IMR-90 (cell line): Measurements from ENCODE around the gene NISCH. TPM values are rescaled to one million over a fixed set of nuclear protein-coding genes. Genes with fewer than 3 reads are reported as not detected.

Experiments
- ATAC-seq: fragments of 200-7000 bp; cut with Tn5 transposase; 2 replicates; pipeline ENCODE4 v1.9.1; 2020; ENCODE audit warnings: low read depth, mild to moderate bottlenecking, moderate library complexity
- BruUV-seq: library from RNA; stranded (reverse); fragments of 400-500 nt; replicated peaks from 2 replicates; lab custom pipeline; 2021; lab: Mats Ljungman, UMichigan
- CTCF ChIA-PET: fragments of 300-600 bp; formaldehyde crosslinking; extraction: SDS; loops from one replicate; lab custom pipeline; 2021; ENCODE audit warnings: antibody characterized with exemption; lab: Yijun Ruan, JAX
- POLR2A ChIA-PET: fragments of 300-600 bp; sonication (Branson Sonifier 250); formaldehyde crosslinking; loops from one replicate; lab custom pipeline; 2022; ENCODE audit warnings: antibody characterized with exemption; ENCODE audit not compliant: unreplicated experiment; lab: Charles Lee
- DNase-seq: peaks from one replicate; pipeline ENCODE4 v3.0.0; 2013
- H2AFZ ChIP-seq: replicated peaks from 2 replicates; pipeline ENCODE3; 2013; ENCODE audit warnings: low read length, mild to moderate bottlenecking; ENCODE audit not compliant: poor library complexity
- H2AK5ac ChIP-seq: 2 replicates; pipeline ENCODE4 v1.6.1; 2013; ENCODE audit warnings: low read depth, low read length, inconsistent platforms
- H2AK9ac ChIP-seq: replicated peaks from 2 replicates; pipeline ENCODE3; 2013; ENCODE audit warnings: mild to moderate bottlenecking, low read depth, low read length, moderate library complexity; ENCODE audit not compliant: poor library complexity
- H2BK120ac ChIP-seq: 2 replicates; pipeline ENCODE4 v1.6.1; 2013; ENCODE audit warnings: low read depth, low read length, inconsistent platforms
- H2BK15ac ChIP-seq: 3 replicates; pipeline ENCODE4 v1.6.1; 2013; ENCODE audit warnings: low read depth, low read length, inconsistent platforms
- H2BK20ac ChIP-seq: 2 replicates; pipeline ENCODE4 v1.6.1; 2013; ENCODE audit warnings: low read depth, mild to moderate bottlenecking, inconsistent platforms, low read length, moderate library complexity
- H2BK5ac ChIP-seq: 2 replicates; pipeline ENCODE4 v1.6.1; 2013; ENCODE audit warnings: mild to moderate bottlenecking, low read depth, low read length, inconsistent platforms; ENCODE audit not compliant: poor library complexity, severe bottlenecking
- H3K14ac ChIP-seq: replicated peaks from 2 replicates; pipeline ENCODE4 v1.6.1; 2013; ENCODE audit warnings: low read depth, low read length, inconsistent platforms
- H3K18ac ChIP-seq: 2 replicates; pipeline ENCODE4 v1.6.1; 2013; ENCODE audit warnings: low read depth, low read length, control low read depth
- H3K23ac ChIP-seq: 2 replicates; pipeline ENCODE4 v1.6.1; 2013; ENCODE audit warnings: low read depth, low read length, inconsistent platforms
- H3K27ac ChIP-seq: 2 replicates; pipeline ENCODE4 v1.5.1; 2013; ENCODE audit warnings: mild to moderate bottlenecking, control low read depth, low read length; ENCODE audit not compliant: insufficient read depth
- H3K27me3 ChIP-seq: 2 replicates; pipeline ENCODE4 v1.6.1; 2013; ENCODE audit warnings: low read length; ENCODE audit not compliant: control insufficient read depth, insufficient read depth
- H3K36me3 ChIP-seq: 2 replicates; pipeline ENCODE4 v1.6.1; 2013; ENCODE audit warnings: low read length, mixed read lengths; ENCODE audit not compliant: control insufficient read depth, insufficient read depth
- H3K4ac ChIP-seq: 2 replicates; pipeline ENCODE4 v1.6.1; 2013; ENCODE audit warnings: low read depth, low read length, inconsistent platforms
- H3K4me1 ChIP-seq: 2 replicates; pipeline ENCODE4 v1.6.1; 2013; ENCODE audit warnings: low read length, mixed read lengths; ENCODE audit not compliant: control insufficient read depth, insufficient read depth
- H3K4me2 ChIP-seq: 2 replicates; pipeline ENCODE4 v1.6.1; 2013; ENCODE audit warnings: low read depth, mild to moderate bottlenecking, control low read depth, low read length, moderate library complexity
- H3K4me3 ChIP-seq: 2 replicates; pipeline ENCODE4 v1.5.1; 2013; ENCODE audit warnings: low read depth, mild to moderate bottlenecking, control low read depth, low read length, moderate library complexity; ENCODE audit not compliant: insufficient read depth
- H3K56ac ChIP-seq: 2 replicates; pipeline ENCODE4 v1.6.1; 2013; ENCODE audit warnings: low read length, inconsistent platforms; ENCODE audit not compliant: insufficient read depth; ENCODE audit errors: extremely low read depth
- H3K79me1 ChIP-seq, 2 experiments: 2 replicates each; pipeline ENCODE4 v1.6.1; 2013; ENCODE audit warnings: low read length in 2 of 2, inconsistent platforms in 1 of 2, low read depth in 1 of 2
- H3K9ac ChIP-seq: 2 replicates; pipeline ENCODE4 v1.6.1; 2013; ENCODE audit warnings: low read depth, low read length, control low read depth
- H3K9me1 ChIP-seq: 2 replicates; pipeline ENCODE4 v1.6.1; 2013; ENCODE audit warnings: low read length, inconsistent platforms; ENCODE audit not compliant: insufficient read depth
- H3K9me3 ChIP-seq: 2 replicates; pipeline ENCODE4 v1.6.1; 2013; ENCODE audit warnings: low read length; ENCODE audit not compliant: control insufficient read depth, insufficient read depth
- H4K20me1 ChIP-seq: 2 replicates; pipeline ENCODE4 v1.6.1; 2013; ENCODE audit warnings: low read length, inconsistent platforms; ENCODE audit not compliant: insufficient read depth
- H4K5ac ChIP-seq: 2 replicates; pipeline ENCODE4 v1.6.1; 2013; ENCODE audit warnings: mild to moderate bottlenecking, low read depth, low read length, control low read depth
- H4K8ac ChIP-seq, 2 experiments: 2 replicates each; pipeline ENCODE4 v1.6.1; 2013; ENCODE audit warnings: low read depth in 2 of 2, low read length in 2 of 2, control low read depth in 1 of 2, inconsistent platforms in 1 of 2
- H4K91ac ChIP-seq: 2 replicates; pipeline ENCODE4 v1.6.1; 2013; ENCODE audit warnings: low read depth, low read length, inconsistent platforms; ENCODE audit not compliant: insufficient read depth
- BHLHE40 ChIP-seq: fragments of 150-350 bp; IDR thresholded peaks from 2 replicates; pipeline ENCODE4 v1.6.1; 2016; ENCODE audit warnings: mild to moderate bottlenecking, low read depth, low read length
- CEBPB ChIP-seq: IDR thresholded peaks from 2 replicates; pipeline ENCODE4 v1.6.1; 2012; ENCODE audit warnings: low read depth, low read length, improper control_type of control experiment
- MAFK ChIP-seq: IDR thresholded peaks from 2 replicates; pipeline ENCODE4 v1.6.1; 2012; ENCODE audit warnings: low read depth, low read length, improper control_type of control experiment
- MAZ ChIP-seq: IDR thresholded peaks from 2 replicates; pipeline ENCODE4 v1.6.1; 2012; ENCODE audit warnings: low read depth, mild to moderate bottlenecking, low read length, improper control_type of control experiment, moderate library complexity, borderline replicate concordance
- MXI1 ChIP-seq: IDR thresholded peaks from 2 replicates; pipeline ENCODE4 v1.6.1; 2012; ENCODE audit warnings: low read depth, mild to moderate bottlenecking, low read length, moderate library complexity, borderline replicate concordance
- NFE2L2 ChIP-seq: fragments of 150-350 bp; IDR thresholded peaks from 2 replicates; pipeline ENCODE4 v1.6.1; 2016; ENCODE audit warnings: low read depth, mild to moderate bottlenecking, low read length
- POLR2A ChIP-seq: IDR thresholded peaks from 2 replicates; pipeline ENCODE4 v1.6.1; 2012; ENCODE audit warnings: mild to moderate bottlenecking, low read depth, low read length
- RAD21 ChIP-seq: IDR thresholded peaks from 2 replicates; pipeline ENCODE4 v1.6.1; 2012; ENCODE audit warnings: low read length, improper control_type of control experiment
- RCOR1 ChIP-seq: IDR thresholded peaks from 2 replicates; pipeline ENCODE4 v1.6.1; 2012; ENCODE audit warnings: mild to moderate bottlenecking, low read length, improper control_type of control experiment; ENCODE audit not compliant: insufficient replicate concordance
- SMC3 ChIP-seq: fragments of 150-350 bp; IDR thresholded peaks from 2 replicates; pipeline ENCODE4 v1.6.1; 2016; ENCODE audit warnings: low read depth, mild to moderate bottlenecking, antibody characterized with exemption, low read length, moderate library complexity
- USF2 ChIP-seq: fragments of 150-350 bp; IDR thresholded peaks from 2 replicates; pipeline ENCODE4 v1.6.1; 2017; ENCODE audit warnings: mild to moderate bottlenecking, antibody characterized with exemption, low read length, low read depth
- WGBS, 2 experiments: methylation state at CpG; one replicate each; pipeline versions ENCODE4 v1.1.5 to v1.1.7; 2013; ENCODE audit warnings: missing lambda C conversion rate in 2 of 2; ENCODE audit not compliant: insufficient read length in 1 of 2; ENCODE audit errors: extremely low coverage in 2 of 2; 5-methylcytosine and 5-hydroxymethylcytosine counted together
- dilution Hi-C: fragments of 300-500 bp; cut with HindIII; formaldehyde crosslinking; loops from one replicate; pipeline ENCODE4 v1.14.3; 2018; ENCODE audit warnings: low sequenced_read_pairs; ENCODE audit not compliant: unreplicated experiment
- in situ Hi-C: fragments of 300-500 bp; cut with MboI; formaldehyde crosslinking; loops from 3 replicates; pipeline ENCODE4 v1.14.3; 2019; ENCODE audit warnings: low sequenced_read_pairs, inconsistent platforms, mixed read lengths
- intact Hi-C: fragments of 100-400 bp; cut with micrococcal nuclease; formaldehyde crosslinking; loops from 2 replicates; pipeline ENCODE4 v1.10.0; 2022
- polyA plus RNA-seq, 3 experiments: library from polyadenylated mRNA; depleted of rRNA; stranded (reverse); fragments of >200 nt; gene quantifications; 2 replicates each; pipeline ENCODE4 v1.2.3, GENCODE V29; 2012; ENCODE audit warnings: low replicate concordance in 1 of 3
- total RNA-seq: library from RNA; depleted of rRNA; stranded (reverse); fragments of >200 nt; gene quantifications from 2 replicates; pipeline ENCODE4 v1.2.3, GENCODE V29; 2012
- TF ChIP-seq, protein P1 (sequence below): fragments of 150-350 bp; IDR thresholded peaks from 2 replicates; pipeline ENCODE4 v1.6.1; 2016; ENCODE audit warnings: low read depth, mild to moderate bottlenecking, low read length, moderate library complexity, borderline replicate concordance

Gene NISCH
- total and polyA plus RNA-seq, 2 of the 4 experiments (the other 2 are of a cell fraction): 36.9 to 86.0 TPM

DNA sequence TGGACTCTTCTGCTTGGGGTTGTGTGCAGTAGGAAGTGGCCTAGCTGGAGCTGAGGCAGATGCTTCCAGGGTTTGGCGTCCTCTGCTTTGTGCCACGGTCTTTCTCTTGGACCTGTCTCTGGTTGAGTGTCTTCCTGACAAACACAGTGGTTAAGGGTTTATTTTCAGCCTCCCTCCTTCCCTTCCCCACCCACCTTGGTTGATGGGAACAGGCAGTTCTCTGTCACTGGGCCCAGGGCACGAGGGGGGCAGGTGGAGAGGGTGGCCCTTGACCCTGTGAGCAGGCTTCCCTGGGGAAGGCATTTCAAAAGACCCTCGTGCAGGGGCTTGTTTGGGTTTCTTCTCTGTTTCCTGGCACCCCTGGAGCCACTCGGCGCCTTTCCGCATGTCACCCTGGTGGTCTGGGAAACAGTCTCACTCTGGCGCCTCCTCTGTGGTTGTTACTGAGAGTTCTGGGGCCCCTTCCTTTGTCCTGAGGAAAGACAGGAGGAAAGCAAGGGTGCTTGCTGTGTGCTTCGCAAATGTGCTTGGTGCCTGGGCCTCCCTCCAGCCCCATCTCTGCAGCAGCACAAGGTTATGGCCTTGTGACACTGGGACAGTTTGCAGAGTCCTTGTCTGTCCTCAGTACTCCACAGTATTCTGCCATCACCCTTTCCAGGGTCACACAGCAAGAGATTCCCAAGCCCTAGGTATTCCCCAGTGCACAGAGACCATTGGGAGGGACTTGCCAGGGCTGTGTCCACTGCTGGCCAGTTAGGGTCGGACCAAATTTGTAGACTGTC, 29.5 kb downstream of the NISCH start:
- Histone ChIP-seq H3K27ac (peak overlapping the region; percentile 24; the same call in 1 of the 2 replicates), H3K4me2 (no peak overlapping the region), H2AFZ (no peak overlapping the region), H2BK120ac (no peak overlapping the region), H4K91ac (no peak overlapping the region), H2AK5ac (no peak overlapping the region), H2BK20ac (no peak overlapping the region), H3K23ac (no peak overlapping the region), H3K27me3 (no peaks in the 10 kb centered on the region), H2AK9ac (no peak overlapping the region), H3K4me3 (no peak overlapping the region), H3K9me1 (peaks cover 14% of the 10 kb centered on the region; the same call in 1 of the 2 replicates), H3K9me3 (no peaks in the 10 kb centered on the region), H3K79me1 (peaks cover 4 to 45% of the 10 kb centered on the region in 2 experiments; a peak in 3 of 4 replicates), H3K56ac (no peak overlapping the region), H3K36me3 (peaks cover 82% of the 10 kb centered on the region), H3K14ac (no peak overlapping the region), H4K8ac (no peak overlapping the region), H3K4ac (no peak overlapping the region; the same call in 1 of the 2 replicates), H2BK5ac (no peak overlapping the region), H3K4me1 (peaks cover 13% of the 10 kb centered on the region; the same call in 1 of the 2 replicates), H4K5ac (no peak overlapping the region), H3K9ac (no peak overlapping the region), H3K18ac (no peak overlapping the region), H2BK15ac (no peak overlapping the region), H4K20me1 (peaks cover 32% of the 10 kb centered on the region)
- CTCF ChIA-PET: no interaction called here
- BruUV-seq: no TSS peak
- TF ChIP-seq, protein P1, sequence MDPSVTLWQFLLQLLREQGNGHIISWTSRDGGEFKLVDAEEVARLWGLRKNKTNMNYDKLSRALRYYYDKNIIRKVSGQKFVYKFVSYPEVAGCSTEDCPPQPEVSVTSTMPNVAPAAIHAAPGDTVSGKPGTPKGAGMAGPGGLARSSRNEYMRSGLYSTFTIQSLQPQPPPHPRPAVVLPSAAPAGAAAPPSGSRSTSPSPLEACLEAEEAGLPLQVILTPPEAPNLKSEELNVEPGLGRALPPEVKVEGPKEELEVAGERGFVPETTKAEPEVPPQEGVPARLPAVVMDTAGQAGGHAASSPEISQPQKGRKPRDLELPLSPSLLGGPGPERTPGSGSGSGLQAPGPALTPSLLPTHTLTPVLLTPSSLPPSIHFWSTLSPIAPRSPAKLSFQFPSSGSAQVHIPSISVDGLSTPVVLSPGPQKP: no peak
- TF ChIP-seq USF2: no peak
- no peak for TF ChIP-seq MXI1
- TF ChIP-seq CEBPB: no peak
- no peak for TF ChIP-seq BHLHE40
- no peak for TF ChIP-seq MAZ
- no peak for TF ChIP-seq RAD21
- TF ChIP-seq SMC3: no peak
- no peak for TF ChIP-seq NFE2L2
- no peak for TF ChIP-seq POLR2A
- no peak for TF ChIP-seq MAFK
- TF ChIP-seq RCOR1: no peak
- 60% methylated on average over 4 of the region's 10 CpGs; no CpG with 5 or more reads in 1 of the 2 experiments for WGBS, 2 experiments
- intact Hi-C loops (no loop called here), in situ Hi-C loops (no loop called here), dilution Hi-C loops (no loop called here)
- POLR2A ChIA-PET: no interaction called here
- ATAC-seq (no peak), DNase-seq (no peak)
